ENCODE data around the gene BBLN. TPM values are rescaled to one million over a fixed set of nuclear protein-coding genes. Genes with fewer than 3 reads are reported as not detected.
A peak's percentile ranks its signal among the peaks of the same experiment; 100 is the strongest.

BBLN gene
- total RNA-seq, 1 experiment from 2014 or later = 154 TPM

DNA sequence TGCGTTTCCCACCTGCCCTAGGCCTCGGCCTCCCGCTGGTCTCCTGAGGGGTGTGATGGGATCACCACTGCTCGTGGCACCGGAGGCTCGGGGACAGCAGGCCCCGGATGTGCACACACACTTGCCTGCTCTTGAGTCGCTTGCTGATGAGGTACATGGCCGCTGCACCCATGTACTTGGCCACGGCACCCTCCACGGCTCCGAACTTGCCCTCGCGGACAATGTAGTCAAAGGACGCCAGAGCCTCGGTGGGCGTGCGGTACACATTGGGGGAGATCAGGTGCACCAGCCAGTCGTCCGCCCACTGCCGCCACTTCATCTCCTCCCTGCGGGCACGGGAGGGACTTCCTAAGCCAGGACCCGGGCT is 37.3 kb upstream of the BBLN start:
- H3K4me1 ChIP-seq (ENCODE audit: low read length) = peaks cover 17% of the 10 kb centered on the region
- H3K27ac ChIP-seq (ENCODE audit: low read length) = no peak overlapping the region
- no peaks in the 10 kb centered on the region for H3K9me3 ChIP-seq (ENCODE audit: low read length)
- no peak overlapping the region for H2AFZ ChIP-seq (ENCODE audit: low read length)
- H3K79me2 ChIP-seq (ENCODE audit: low read length) = peaks cover 31% of the 10 kb centered on the region
- H4K20me1 ChIP-seq (ENCODE audit: insufficient read depth, low read depth, low read length) = no peaks in the 10 kb centered on the region; the same call in 1 of the 2 replicates
- no peak for DNase-seq
- H3K4me2 ChIP-seq (ENCODE audit: low read depth, low read length, poor library complexity, severe bottlenecking) = no peak overlapping the region
- no peaks in the 10 kb centered on the region for H3K36me3 ChIP-seq (ENCODE audit: insufficient read depth, low read length)
- no peaks in the 10 kb centered on the region for H3K27me3 ChIP-seq (ENCODE audit: low read length)
- H3K9me2 ChIP-seq (replicated peaks; ENCODE audit: insufficient read depth, low read length) = no peaks in the 10 kb centered on the region
- no peak overlapping the region for H3K4me3 ChIP-seq (ENCODE audit: low read length)
- H3K9ac ChIP-seq (ENCODE audit: low read length) = no peak overlapping the region

DNA sequence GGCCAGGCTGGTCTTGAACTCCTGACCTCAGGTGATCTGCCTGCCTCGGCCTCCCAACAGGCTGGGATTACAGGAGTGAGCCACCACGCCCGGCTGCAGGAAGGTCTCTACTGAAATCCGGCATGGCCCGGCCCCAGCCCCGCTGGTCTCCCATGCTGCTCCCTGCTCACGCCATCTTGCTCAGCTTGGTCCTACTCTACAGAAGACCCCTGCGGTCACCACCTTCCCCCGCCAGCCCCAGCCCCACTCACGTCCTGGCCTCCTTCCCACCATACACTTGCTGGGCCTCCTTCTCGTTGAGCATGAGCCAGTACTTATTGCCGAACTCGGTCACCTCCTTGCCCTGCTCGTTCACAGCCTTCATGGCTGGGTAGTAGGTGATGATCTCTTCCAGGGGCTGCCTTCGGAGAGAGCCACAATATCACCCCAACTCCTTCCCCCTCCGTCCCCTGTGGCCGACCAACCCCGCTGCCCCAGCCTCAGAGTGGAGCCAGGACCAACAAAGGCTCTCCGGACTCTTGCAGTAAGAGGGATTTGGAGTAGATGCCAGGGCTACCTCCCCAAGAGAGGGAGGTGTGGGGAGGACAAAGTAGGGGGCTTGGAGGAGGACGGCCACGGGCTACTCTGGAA is 36.5 kb upstream of the BBLN start:
- Histone ChIP-seq H2AFZ (ENCODE audit: low read length) (no peak overlapping the region), H3K27ac (ENCODE audit: low read length) (no peak overlapping the region), H3K4me1 (ENCODE audit: low read length) (peaks cover 17% of the 10 kb centered on the region), H3K36me3 (ENCODE audit: insufficient read depth, low read length) (no peaks in the 10 kb centered on the region), H3K79me2 (ENCODE audit: low read length) (peaks cover 31% of the 10 kb centered on the region), H3K4me3 (ENCODE audit: low read length) (no peak overlapping the region), H4K20me1 (ENCODE audit: insufficient read depth, low read depth, low read length) (no peaks in the 10 kb centered on the region; the same call in 1 of the 2 replicates), H3K27me3 (ENCODE audit: low read length) (no peaks in the 10 kb centered on the region), H3K9me3 (ENCODE audit: low read length) (no peaks in the 10 kb centered on the region), H3K9ac (ENCODE audit: low read length) (no peak overlapping the region), H3K9me2 (replicated peaks; ENCODE audit: insufficient read depth, low read length) (no peaks in the 10 kb centered on the region), H3K4me2 (ENCODE audit: low read depth, low read length, poor library complexity, severe bottlenecking) (no peak overlapping the region)
- no peak for DNase-seq

DNA sequence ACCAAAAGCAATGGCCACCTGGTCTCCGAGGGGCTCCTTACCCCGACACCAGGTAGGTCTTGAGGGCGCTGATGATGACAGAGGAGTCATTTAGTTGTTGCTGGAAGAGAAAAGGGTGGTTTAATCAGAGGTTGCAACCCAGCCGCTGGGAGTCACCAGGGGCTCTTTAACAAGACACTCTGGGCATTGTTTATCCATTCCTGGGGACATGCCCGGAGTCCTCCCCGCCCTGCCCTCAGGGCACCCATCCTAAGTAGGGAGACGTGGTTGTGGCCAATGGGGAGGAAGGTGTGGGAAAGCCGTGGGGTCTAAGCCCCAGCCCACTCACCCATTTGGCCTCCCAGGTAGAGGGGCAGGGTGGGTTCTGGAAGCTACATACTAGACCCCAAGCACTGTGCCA is 35.6 kb upstream of the BBLN start:
- Histone ChIP-seq H3K9ac (ENCODE audit: low read length) (no peak overlapping the region), H3K4me1 (ENCODE audit: low read length) (peaks cover 24% of the 10 kb centered on the region), H3K9me3 (ENCODE audit: low read length) (no peaks in the 10 kb centered on the region), H3K27ac (ENCODE audit: low read length) (no peak overlapping the region), H3K4me3 (ENCODE audit: low read length) (no peak overlapping the region), H3K9me2 (replicated peaks; ENCODE audit: insufficient read depth, low read length) (no peaks in the 10 kb centered on the region), H3K36me3 (ENCODE audit: insufficient read depth, low read length) (no peaks in the 10 kb centered on the region), H3K4me2 (ENCODE audit: low read depth, low read length, poor library complexity, severe bottlenecking) (no peak overlapping the region), H3K79me2 (ENCODE audit: low read length) (peaks cover 31% of the 10 kb centered on the region), H4K20me1 (ENCODE audit: insufficient read depth, low read depth, low read length) (no peaks in the 10 kb centered on the region; the same call in 1 of the 2 replicates), H2AFZ (ENCODE audit: low read length) (no peak overlapping the region), H3K27me3 (ENCODE audit: low read length) (no peaks in the 10 kb centered on the region)
- no peak for DNase-seq

DNA sequence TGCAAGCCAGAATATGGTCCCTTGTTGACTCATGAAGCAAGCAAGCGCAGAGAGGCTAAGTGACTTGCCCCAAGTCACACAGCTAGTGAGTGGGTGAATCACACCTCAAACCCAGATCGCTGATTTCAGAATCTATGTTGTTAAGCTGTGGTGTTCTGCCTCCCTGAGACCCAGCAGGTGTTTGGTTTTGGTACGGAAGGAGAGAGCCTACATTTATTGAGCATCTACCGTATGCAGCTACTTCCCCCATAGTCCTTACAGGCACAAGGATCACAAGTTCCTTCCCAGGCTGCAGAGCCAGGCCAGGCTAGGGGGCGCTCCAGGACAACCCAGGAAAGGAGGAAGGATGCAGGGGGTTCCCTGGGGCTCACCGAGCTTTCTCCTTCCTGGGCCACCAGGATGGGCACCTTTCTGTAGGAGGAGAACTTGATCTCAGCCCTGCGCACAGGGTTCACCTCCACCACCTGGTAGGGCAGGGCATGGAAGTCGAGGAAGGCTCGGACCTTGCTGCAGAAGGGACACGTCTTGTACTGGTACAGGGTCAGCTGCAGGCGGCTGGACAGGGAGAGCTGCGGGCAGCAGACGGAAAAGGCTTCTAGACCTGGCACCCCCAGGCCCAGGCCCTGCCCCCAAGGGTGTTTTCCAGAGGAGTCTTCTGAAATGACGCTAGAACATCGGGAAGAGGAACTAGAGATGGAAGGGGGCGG is 35.0 kb upstream of the BBLN start:
- H3K9me2 ChIP-seq (replicated peaks; ENCODE audit: insufficient read depth, low read length) = no peaks in the 10 kb centered on the region
- H3K36me3 ChIP-seq (ENCODE audit: insufficient read depth, low read length) = no peaks in the 10 kb centered on the region
- H3K27me3 ChIP-seq (ENCODE audit: low read length) = no peaks in the 10 kb centered on the region
- H4K20me1 ChIP-seq (ENCODE audit: insufficient read depth, low read depth, low read length) = no peaks in the 10 kb centered on the region; the same call in 1 of the 2 replicates
- peak overlapping the region; percentile 89 for H3K4me2 ChIP-seq (ENCODE audit: low read depth, low read length, poor library complexity, severe bottlenecking)
- H2AFZ ChIP-seq (ENCODE audit: low read length) = no peak overlapping the region
- peaks cover 31% of the 10 kb centered on the region for H3K79me2 ChIP-seq (ENCODE audit: low read length)
- peak; percentile 70 for DNase-seq
- H3K9me3 ChIP-seq (ENCODE audit: low read length) = no peaks in the 10 kb centered on the region
- H3K4me1 ChIP-seq (ENCODE audit: low read length) = peaks cover 24% of the 10 kb centered on the region
- H3K27ac ChIP-seq (ENCODE audit: low read length) = no peak overlapping the region
- H3K9ac ChIP-seq (ENCODE audit: low read length) = peak overlapping the region; percentile 97; the same call in 1 of the 2 replicates
- H3K4me3 ChIP-seq (ENCODE audit: low read length) = peak overlapping the region; percentile 94

DNA sequence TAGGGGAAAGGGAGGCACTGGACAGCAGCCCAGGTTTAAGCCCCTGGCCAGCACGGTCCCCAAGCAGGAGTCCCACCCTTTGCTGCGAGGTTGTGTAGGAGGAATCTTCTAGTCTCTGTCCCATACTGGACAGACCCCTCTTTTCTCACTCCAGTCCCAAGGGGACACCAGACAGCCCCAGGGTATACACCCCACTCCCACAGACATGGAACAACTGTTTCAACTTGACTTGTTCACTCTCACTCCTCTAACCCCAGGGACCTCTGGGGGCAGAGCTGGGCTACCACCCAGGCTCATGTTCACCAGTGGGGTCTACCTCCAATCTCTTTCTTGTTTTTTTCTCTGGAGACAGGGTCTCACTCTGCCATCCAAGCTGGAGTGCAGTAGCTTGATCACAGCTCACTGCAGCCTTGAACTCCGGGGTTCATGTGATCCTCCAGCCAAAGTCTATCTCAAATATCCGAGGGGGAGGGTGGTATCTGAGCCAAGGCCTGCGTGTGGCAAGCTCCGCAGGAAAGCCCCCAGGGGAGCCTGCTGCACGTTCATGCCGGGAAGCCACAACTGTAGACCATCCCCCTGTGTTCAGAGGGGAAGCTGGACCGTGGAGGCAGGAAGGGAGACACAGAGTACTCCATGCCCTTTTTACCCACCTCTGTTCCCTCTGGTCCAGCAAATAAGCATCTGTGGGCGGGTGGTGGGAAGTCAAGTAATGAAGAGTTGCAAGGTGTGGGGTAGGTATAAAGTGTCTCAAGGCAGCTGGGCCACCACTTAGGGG is 34.3 kb upstream of the BBLN start:
- peak; percentile 49 for DNase-seq
- no peaks in the 10 kb centered on the region for H3K9me3 ChIP-seq (ENCODE audit: low read length)
- H2AFZ ChIP-seq (ENCODE audit: low read length) = no peak overlapping the region
- H3K27ac ChIP-seq (ENCODE audit: low read length) = peak overlapping the region; percentile 49
- peak overlapping the region; percentile 94 for H3K4me3 ChIP-seq (ENCODE audit: low read length)
- H3K79me2 ChIP-seq (ENCODE audit: low read length) = peaks cover 31% of the 10 kb centered on the region
- H3K9me2 ChIP-seq (replicated peaks; ENCODE audit: insufficient read depth, low read length) = no peaks in the 10 kb centered on the region
- H3K27me3 ChIP-seq (ENCODE audit: low read length) = no peaks in the 10 kb centered on the region
- H3K4me1 ChIP-seq (ENCODE audit: low read length) = peaks cover 24% of the 10 kb centered on the region
- no peaks in the 10 kb centered on the region for H3K36me3 ChIP-seq (ENCODE audit: insufficient read depth, low read length)
- peak overlapping the region; percentile 97 for H3K9ac ChIP-seq (ENCODE audit: low read length)
- no peaks in the 10 kb centered on the region; the same call in 1 of the 2 replicates for H4K20me1 ChIP-seq (ENCODE audit: insufficient read depth, low read depth, low read length)
- H3K4me2 ChIP-seq (ENCODE audit: low read depth, low read length, poor library complexity, severe bottlenecking) = peak overlapping the region; percentile 89

DNA sequence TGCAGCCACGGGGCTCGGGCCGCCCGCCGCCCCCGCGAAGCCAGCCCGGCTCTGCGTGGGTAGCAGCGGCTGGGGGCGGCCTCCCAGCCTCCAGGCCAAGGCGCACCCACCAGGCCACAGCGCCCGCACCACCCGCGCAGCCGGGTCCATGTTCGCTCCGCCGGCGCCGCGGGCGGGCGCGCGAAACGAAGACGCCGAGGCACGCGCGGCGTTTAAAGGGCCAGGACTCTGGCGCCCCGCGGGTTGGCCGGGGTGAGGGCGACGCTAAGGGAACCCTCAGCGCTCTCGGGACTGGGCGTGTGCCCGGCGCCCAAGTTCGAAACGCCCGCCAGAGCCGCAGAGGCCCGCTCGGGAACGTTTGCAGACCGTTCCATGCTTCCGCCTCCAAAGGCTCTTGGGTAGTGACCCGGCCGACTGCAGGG is 32.5 kb upstream of the BBLN start, which contains the start of gene PTGES2:
Gene PTGES2, minus strand, starts transcription at position 162 of the 422 bp plus-strand sequence. Its CDS starts 12 bp downstream, at position 150.
- Histone ChIP-seq H4K20me1 (ENCODE audit: insufficient read depth, low read depth, low read length) (no peaks in the 10 kb centered on the region; the same call in 1 of the 2 replicates), H3K9me3 (ENCODE audit: low read length) (no peaks in the 10 kb centered on the region), H3K79me2 (ENCODE audit: low read length) (peaks cover 31% of the 10 kb centered on the region), H3K27me3 (ENCODE audit: low read length) (no peaks in the 10 kb centered on the region), H3K9ac (ENCODE audit: low read length) (peak within 1 kb of the TSS; percentile 97), H3K27ac (ENCODE audit: low read length) (peak within 1 kb of the TSS; percentile 89), H2AFZ (ENCODE audit: low read length) (peak within 1 kb of the TSS; percentile 92), H3K36me3 (ENCODE audit: insufficient read depth, low read length) (no peaks in the 10 kb centered on the region), H3K9me2 (replicated peaks; ENCODE audit: insufficient read depth, low read length) (no peaks in the 10 kb centered on the region), H3K4me2 (ENCODE audit: low read depth, low read length, poor library complexity, severe bottlenecking) (peak within 1 kb of the TSS; percentile 89), H3K4me1 (ENCODE audit: low read length) (peaks cover 24% of the 10 kb centered on the region), H3K4me3 (ENCODE audit: low read length) (peak within 1 kb of the TSS; percentile 94)
- DNase-seq = peak; percentile 94

DNA sequence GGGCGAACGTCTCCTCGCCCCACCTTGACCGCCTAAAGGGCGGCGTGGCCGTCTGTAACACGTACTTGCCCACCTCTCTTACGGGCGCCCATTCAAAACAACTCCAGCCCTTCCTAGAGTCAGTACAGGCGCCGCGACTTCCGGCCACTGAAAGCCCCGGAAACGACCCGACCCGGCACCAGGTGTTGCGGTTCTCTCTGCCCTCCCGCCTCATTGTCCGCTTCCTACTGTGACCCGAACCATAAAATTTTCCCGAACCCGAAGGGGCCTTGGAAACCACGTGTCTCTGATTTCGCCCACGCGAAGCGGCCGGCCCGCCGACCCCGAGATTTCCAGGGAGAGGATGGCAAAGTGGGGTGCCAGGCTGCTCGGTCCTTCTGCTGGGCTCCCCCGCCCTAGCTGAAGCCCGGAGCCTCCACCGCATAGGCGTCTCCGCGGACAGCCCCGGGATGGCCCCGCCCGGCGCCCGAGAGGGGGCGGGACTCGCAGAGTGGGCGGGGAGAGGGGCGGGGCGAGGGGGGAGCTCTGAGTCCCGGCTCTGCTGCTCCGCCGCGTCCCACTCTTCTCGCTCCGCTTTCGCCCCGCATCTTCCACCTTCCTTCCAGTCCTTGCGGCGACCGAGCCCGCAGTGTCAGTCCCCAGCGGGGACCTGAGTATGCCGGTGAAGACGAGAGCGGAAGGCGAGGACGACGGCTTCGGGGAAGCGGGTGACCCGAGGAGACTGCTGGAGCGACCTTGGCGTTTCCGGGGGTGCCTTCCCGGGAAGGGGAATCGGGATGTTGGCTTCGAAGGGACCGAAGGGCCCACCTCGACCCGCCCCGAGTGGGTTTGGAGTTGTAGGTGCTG is 31.9 kb upstream of the BBLN start:
- no peaks in the 10 kb centered on the region for H3K27me3 ChIP-seq (ENCODE audit: low read length)
- peaks cover 24% of the 10 kb centered on the region for H3K4me1 ChIP-seq (ENCODE audit: low read length)
- H3K36me3 ChIP-seq (ENCODE audit: insufficient read depth, low read length) = no peaks in the 10 kb centered on the region
- H3K4me3 ChIP-seq (ENCODE audit: low read length) = peak overlapping the region; percentile 94
- H3K9me3 ChIP-seq (ENCODE audit: low read length) = no peaks in the 10 kb centered on the region
- DNase-seq = peak; percentile 97
- peaks cover 31% of the 10 kb centered on the region for H3K79me2 ChIP-seq (ENCODE audit: low read length)
- peak overlapping the region; percentile 97 for H3K9ac ChIP-seq (ENCODE audit: low read length)
- H4K20me1 ChIP-seq (ENCODE audit: insufficient read depth, low read depth, low read length) = no peaks in the 10 kb centered on the region; the same call in 1 of the 2 replicates
- peak overlapping the region; percentile 89 for H3K4me2 ChIP-seq (ENCODE audit: low read depth, low read length, poor library complexity, severe bottlenecking)
- peak overlapping the region; percentile 92 for H2AFZ ChIP-seq (ENCODE audit: low read length)
- no peaks in the 10 kb centered on the region for H3K9me2 ChIP-seq (replicated peaks; ENCODE audit: insufficient read depth, low read length)
- H3K27ac ChIP-seq (ENCODE audit: low read length) = peak overlapping the region; percentile 89
